Measurements from ENCODE around the gene CDCA7. TPM values are rescaled to one million over a fixed set of nuclear protein-coding genes. Genes with fewer than 3 reads are reported as not detected.
"Not testable (repeated sequence)": the region's sequence is repeated elsewhere in the genome, so short reads cannot be mapped to it uniquely, and the experiment has no call there.

The CDCA7 gene
- 10 to 100 TPM; 59.9 to 64.1 TPM for total RNA-seq

GRCh38 chr2:173354582-173355131 lies at the start of gene CDCA7:
TSS of gene CDCA7 (plus strand) at chr2:173354872. CDS start at chr2:173354964, 92 bp downstream.
- H3K4me1 Mint-ChIP-seq (ENCODE audit: low read depth) = peaks cover 41% of the 10 kb centered on the region
- POLR2A ChIA-PET = interaction anchor here (0.8 to 1.1 kb wide), 3 partner anchors 68 to 894 kb away, joined by 3 to 4 read pairs (median 3); partner anchors contain the start of gene OLA1
- intact Hi-C loops (cut with micrococcal nuclease) = loop anchor here (1.0 to 10.0 kb wide), 6 partner anchors 68 to 608 kb away; no protein-coding TSS in a partner anchor

DNA sequence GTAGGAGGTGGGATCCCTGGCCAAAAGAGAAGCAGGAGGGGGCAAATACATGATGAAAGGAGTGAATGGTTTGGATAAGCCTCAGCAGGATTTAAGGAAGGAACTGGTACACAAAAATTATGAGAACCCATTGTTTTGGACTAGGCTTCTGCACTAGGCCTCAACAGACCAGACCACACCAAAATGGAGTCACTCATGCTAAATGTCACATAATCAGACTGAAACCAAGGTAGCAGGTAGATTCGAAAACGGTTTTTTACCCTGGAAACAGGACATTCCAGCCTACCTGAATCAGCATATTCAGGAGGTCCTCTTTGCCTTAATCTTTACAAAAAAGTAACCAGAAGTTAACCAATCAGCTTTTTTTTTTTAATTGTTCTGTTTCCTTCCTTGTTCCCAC lies 49.4 kb upstream of the CDCA7 start:
- H3K9me3 Mint-ChIP-seq = peaks cover 7% of the 10 kb centered on the region
- peaks cover 2% of the 10 kb centered on the region for H3K27me3 Mint-ChIP-seq
- H3K27ac Mint-ChIP-seq = no peak overlapping the region
- no peak for DNase-seq
- peaks cover 3% of the 10 kb centered on the region for H3K4me1 Mint-ChIP-seq (ENCODE audit: low read depth)
- no peaks in the 10 kb centered on the region for H3K36me3 Mint-ChIP-seq
- ChIA-PET POLR2A (no interaction called here), CTCF (no interaction called here)
- intact Hi-C loops (cut with micrococcal nuclease) = no loop called here
- no peak overlapping the region for H3K4me3 Mint-ChIP-seq

More at GRCh38 chr2:173354582-173355131, at the start of gene CDCA7:
- Mint-ChIP-seq H3K4me3 (peak within 1 kb of the TSS; percentile 84), H3K27me3 (peaks cover 47% of the 10 kb centered on the region), H3K9me3 (no peaks in the 10 kb centered on the region), H3K36me3 (peaks cover 23% of the 10 kb centered on the region), H3K27ac (peak within 1 kb of the TSS; percentile 93)
- CTCF ChIA-PET = no interaction called here
- DNase-seq = peak; percentile 78

- DNase-seq = no peak
- Mint-ChIP-seq H3K4me3 (no peak overlapping the region), H3K27ac (no peak overlapping the region), H3K9me3 (no peaks in the 10 kb centered on the region), H3K4me1 (ENCODE audit: low read depth) (peaks cover 3% of the 10 kb centered on the region), H3K36me3 (no peaks in the 10 kb centered on the region), H3K27me3 (peaks cover 1% of the 10 kb centered on the region)
- intact Hi-C loops (cut with micrococcal nuclease) = no loop called here
- ChIA-PET CTCF (no interaction called here), POLR2A (interaction anchor here (1.1 kb wide), 1 partner anchor 21 kb away, joined by 4 read pairs; no protein-coding TSS in a partner anchor)
Observed at GRCh38 chr2:173307293-173307692, 47.4 kb upstream of the CDCA7 start.

DNA sequence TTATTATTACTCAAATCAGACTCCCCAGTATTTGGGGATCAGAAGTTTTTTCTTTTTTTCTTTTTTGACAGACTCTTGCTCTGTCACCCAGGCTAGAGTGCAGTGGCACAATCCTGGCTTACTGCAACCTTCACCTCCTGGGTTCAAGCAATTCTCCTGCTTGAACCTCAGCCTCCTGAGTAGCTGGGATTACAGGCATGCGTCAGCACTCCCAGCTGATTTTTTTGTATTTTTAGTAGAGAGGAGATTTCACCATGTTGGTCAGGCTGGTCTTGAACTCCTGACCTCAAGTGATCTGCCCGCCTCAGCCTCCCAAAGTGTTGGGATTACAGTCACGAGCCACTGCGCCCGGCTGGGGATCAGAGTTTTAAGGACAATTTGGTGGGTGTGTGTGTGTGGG lies 45.3 kb upstream of the CDCA7 start:
- CTCF ChIA-PET, H3K36me3 Mint-ChIP-seq, H3K27ac Mint-ChIP-seq: not testable (repeated sequence)

DNA sequence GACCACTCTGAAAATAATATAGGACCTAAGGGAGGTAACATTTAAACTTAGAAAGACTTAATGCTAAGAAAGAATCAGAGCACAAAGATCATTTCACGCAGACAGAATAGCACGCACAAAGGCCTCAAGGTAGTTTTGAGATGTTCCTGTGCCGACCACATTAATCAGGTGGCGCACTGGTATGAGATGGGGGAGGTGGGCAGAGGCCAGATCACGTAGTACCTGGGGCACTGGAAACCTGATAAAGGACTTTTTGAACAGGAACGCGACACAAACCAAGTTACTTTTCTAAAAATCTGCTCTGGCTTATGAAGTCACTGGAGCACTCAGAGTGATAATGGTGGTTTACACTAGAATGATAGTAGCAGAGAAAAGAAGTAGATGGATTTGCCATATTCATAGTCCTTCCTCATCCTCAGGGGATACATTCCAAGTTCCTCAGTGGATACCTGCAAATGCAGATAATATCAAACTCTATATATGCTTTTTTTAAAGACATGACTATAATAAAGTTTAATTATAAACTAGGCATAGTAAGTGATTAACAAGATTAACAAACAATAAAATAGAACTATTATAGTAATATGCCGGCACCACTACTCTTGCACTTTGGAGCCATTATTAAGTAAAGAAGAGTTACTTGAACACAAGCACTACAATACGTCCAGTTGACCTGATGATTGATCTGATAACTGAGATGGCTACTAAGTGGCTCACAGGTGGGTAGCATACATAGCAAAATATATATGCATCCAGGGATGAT lies 42.6 kb upstream of the CDCA7 start:
- no peaks in the 10 kb centered on the region for H3K9me3 Mint-ChIP-seq
- peaks cover 1% of the 10 kb centered on the region for H3K27me3 Mint-ChIP-seq
- DNase-seq = no peak
- ChIA-PET POLR2A (no interaction called here), CTCF (no interaction called here)
- H3K36me3 Mint-ChIP-seq = no peaks in the 10 kb centered on the region
- H3K4me1 Mint-ChIP-seq (ENCODE audit: low read depth) = peaks cover 3% of the 10 kb centered on the region
- intact Hi-C loops (cut with micrococcal nuclease) = no loop called here
- H3K4me3 Mint-ChIP-seq = no peak overlapping the region
- no peak overlapping the region for H3K27ac Mint-ChIP-seq

More for the DNA sequence above, 45.3 kb upstream of the CDCA7 start:
- intact Hi-C loops (cut with micrococcal nuclease); H3K27me3 Mint-ChIP-seq; H3K4me3 Mint-ChIP-seq; POLR2A ChIA-PET; DNase-seq; H3K4me1 Mint-ChIP-seq (ENCODE audit: low read depth); H3K9me3 Mint-ChIP-seq: not testable (repeated sequence)

DNA sequence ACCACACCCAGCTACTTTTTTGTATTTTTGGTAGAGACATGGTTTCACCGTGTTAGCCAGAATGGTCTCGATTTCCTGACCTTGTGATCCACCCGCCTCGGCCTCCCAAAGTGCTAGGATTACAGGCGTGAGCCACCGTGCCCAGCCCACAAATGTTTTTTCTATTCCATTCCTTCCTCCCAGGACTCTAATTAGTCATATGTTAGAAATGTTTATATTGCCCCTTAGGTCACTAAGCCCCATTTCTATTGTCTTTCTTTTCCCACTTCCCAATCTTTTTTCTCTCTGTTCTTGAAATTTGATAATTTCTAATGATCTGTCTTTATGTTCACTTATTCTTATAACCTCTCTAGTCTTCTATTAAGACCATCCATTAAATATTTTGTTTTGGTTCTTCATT lies 31.3 kb upstream of the CDCA7 start:
- ChIA-PET CTCF (no interaction called here), POLR2A (interaction anchor here (0.5 kb wide), 1 partner anchor 41 kb away, joined by 3 read pairs; no protein-coding TSS in a partner anchor)
- Mint-ChIP-seq H3K27ac (no peak overlapping the region), H3K9me3 (peaks cover 16% of the 10 kb centered on the region), H3K27me3 (peaks cover 5% of the 10 kb centered on the region), H3K36me3 (no peaks in the 10 kb centered on the region), H3K4me3 (no peak overlapping the region), H3K4me1 (ENCODE audit: low read depth) (no peaks in the 10 kb centered on the region)
- intact Hi-C loops (cut with micrococcal nuclease) = no loop called here
- DNase-seq = no peak

DNA sequence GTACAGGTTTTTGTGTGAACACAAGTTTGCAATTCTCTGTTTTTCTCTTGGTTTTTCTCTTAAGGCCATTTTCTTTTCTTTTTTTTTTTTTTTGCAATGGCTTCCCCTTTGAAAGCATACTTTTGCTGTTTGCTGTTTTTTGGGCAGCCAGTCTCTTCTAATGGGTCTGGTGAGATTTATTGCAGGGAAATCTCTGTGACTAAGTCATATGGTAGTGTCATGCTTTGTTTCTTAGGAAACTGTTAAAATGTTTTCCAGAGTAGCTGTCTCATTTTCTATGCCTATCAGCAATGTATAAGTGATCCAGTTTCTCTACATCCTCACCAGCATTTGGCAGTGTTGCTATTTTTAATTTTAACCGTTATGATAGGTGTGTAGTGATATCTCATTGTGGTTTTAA lies 27.9 kb upstream of the CDCA7 start:
- H3K4me3 Mint-ChIP-seq = no peak overlapping the region
- CTCF ChIA-PET = no interaction called here
- no peaks in the 10 kb centered on the region for H3K36me3 Mint-ChIP-seq
- intact Hi-C loops (cut with micrococcal nuclease) = no loop called here
- DNase-seq = no peak
- H3K9me3 Mint-ChIP-seq = peaks cover 33% of the 10 kb centered on the region
- peaks cover 7% of the 10 kb centered on the region for H3K27me3 Mint-ChIP-seq
- POLR2A ChIA-PET = no interaction called here
- no peaks in the 10 kb centered on the region for H3K4me1 Mint-ChIP-seq (ENCODE audit: low read depth)
- H3K27ac Mint-ChIP-seq = no peak overlapping the region

GRCh38 chr2:173327421-173327820 lies 27.3 kb upstream of the CDCA7 start:
- ChIA-PET CTCF (no interaction called here), POLR2A (no interaction called here)
- DNase-seq = no peak
- peaks cover 7% of the 10 kb centered on the region for H3K27me3 Mint-ChIP-seq
- no peak overlapping the region for H3K27ac Mint-ChIP-seq
- peaks cover 34% of the 10 kb centered on the region for H3K9me3 Mint-ChIP-seq
- intact Hi-C loops (cut with micrococcal nuclease) = no loop called here
- no peaks in the 10 kb centered on the region for H3K36me3 Mint-ChIP-seq
- no peak overlapping the region for H3K4me3 Mint-ChIP-seq
- no peaks in the 10 kb centered on the region for H3K4me1 Mint-ChIP-seq (ENCODE audit: low read depth)

- H3K27me3 Mint-ChIP-seq; H3K4me3 Mint-ChIP-seq; POLR2A ChIA-PET; H3K4me1 Mint-ChIP-seq (ENCODE audit: low read depth); H3K36me3 Mint-ChIP-seq; H3K27ac Mint-ChIP-seq; intact Hi-C loops (cut with micrococcal nuclease); DNase-seq; CTCF ChIA-PET: not testable (repeated sequence)
- H3K9me3 Mint-ChIP-seq = peaks cover 36% of the 10 kb centered on the region
Observed at GRCh38 chr2:173333003-173333402, 21.7 kb upstream of the CDCA7 start.

GRCh38 chr2:173339807-173340206 lies 14.9 kb upstream of the CDCA7 start:
- ChIA-PET CTCF (no interaction called here), POLR2A (no interaction called here)
- Mint-ChIP-seq H3K27ac (no peak overlapping the region), H3K4me3 (no peak overlapping the region), H3K27me3 (peaks cover 6% of the 10 kb centered on the region), H3K36me3 (no peaks in the 10 kb centered on the region), H3K4me1 (ENCODE audit: low read depth) (no peaks in the 10 kb centered on the region), H3K9me3 (no peaks in the 10 kb centered on the region)
- DNase-seq = no peak
- intact Hi-C loops (cut with micrococcal nuclease) = no loop called here

DNA sequence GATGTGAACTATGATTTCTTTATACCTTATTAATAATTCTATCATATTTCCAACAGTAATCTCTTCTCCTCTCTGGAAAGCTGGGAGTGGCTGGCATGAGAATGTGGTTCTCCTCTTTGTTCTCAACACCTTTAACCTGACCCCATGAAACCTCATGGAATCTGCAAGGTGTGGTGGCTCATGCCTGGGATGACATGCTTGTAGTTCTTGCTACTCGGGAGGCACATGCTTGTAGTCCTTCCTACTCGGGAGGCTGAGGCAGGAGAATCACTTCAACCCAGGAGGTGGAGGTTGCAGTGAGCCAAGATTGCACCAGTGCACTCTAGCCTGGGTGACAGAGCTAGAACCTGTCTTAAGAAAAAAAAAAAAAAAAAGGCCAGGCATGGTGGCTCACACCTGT lies 10.8 kb upstream of the CDCA7 start:
- peaks cover 15% of the 10 kb centered on the region for H3K9me3 Mint-ChIP-seq
- H3K27ac Mint-ChIP-seq = no peak overlapping the region
- no peak for DNase-seq
- ChIA-PET POLR2A (no interaction called here), CTCF (no interaction called here)
- no peaks in the 10 kb centered on the region for H3K4me1 Mint-ChIP-seq (ENCODE audit: low read depth)
- H3K4me3 Mint-ChIP-seq = no peak overlapping the region
- intact Hi-C loops (cut with micrococcal nuclease) = no loop called here
- no peaks in the 10 kb centered on the region for H3K36me3 Mint-ChIP-seq
- peaks cover 5% of the 10 kb centered on the region for H3K27me3 Mint-ChIP-seq

DNA sequence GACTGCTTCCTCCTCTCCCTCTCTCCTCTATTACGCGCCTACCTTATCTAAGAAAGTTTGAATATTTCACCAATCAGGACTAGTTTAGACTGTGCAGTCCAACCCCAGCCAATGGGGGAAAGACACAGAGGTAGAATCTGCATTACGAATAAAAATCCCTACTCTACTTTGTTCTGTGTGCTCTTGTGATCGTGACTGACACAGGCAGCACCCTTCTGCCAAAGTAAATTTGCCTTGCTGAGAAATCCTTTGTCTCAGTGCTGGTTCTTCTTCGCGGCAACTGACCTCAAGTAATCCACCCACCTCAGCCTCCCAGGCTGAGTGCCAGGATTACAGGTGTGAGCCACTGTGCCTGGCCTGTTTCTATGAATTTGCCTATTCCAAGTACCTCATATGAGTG lies 8.6 kb upstream of the CDCA7 start:
- Mint-ChIP-seq H3K4me3 (no peak overlapping the region), H3K4me1 (ENCODE audit: low read depth) (no peaks in the 10 kb centered on the region), H3K27me3 (peaks cover 10% of the 10 kb centered on the region), H3K36me3 (no peaks in the 10 kb centered on the region), H3K27ac (no peak overlapping the region), H3K9me3 (peaks cover 15% of the 10 kb centered on the region)
- ChIA-PET POLR2A (no interaction called here), CTCF (no interaction called here)
- no peak for DNase-seq
- intact Hi-C loops (cut with micrococcal nuclease) = no loop called here

Data from activated CD4-positive, alpha-beta memory T cell treated with anti-CD3 and anti-CD28 coated beads for 36 hours (primary cell).